Activated CD8-positive, alpha-beta T cell treated with anti-CD3 and anti-CD28 coated beads for 36 hours (primary cell): Measurements from ENCODE around the gene PIGL. TPM values are rescaled to one million over a fixed set of nuclear protein-coding genes. Genes with fewer than 3 reads are reported as not detected.

Source experiments
- ATAC-seq: fragments of 200-7000 bp; cut with Tn5 transposase; one replicate; pipeline ENCODE4 v1.10.0; 2021; ENCODE audit warnings: mild to moderate bottlenecking, moderate library complexity
- CTCF ChIA-PET: fragments of 350-600 bp; sonication (Branson Sonifier 250); formaldehyde crosslinking; loops from one replicate; lab custom pipeline; 2021; ENCODE audit warnings: antibody characterized with exemption; lab: Charles Lee
- POLR2A ChIA-PET: fragments of 350-600 bp; sonication (Branson Sonifier 250); formaldehyde crosslinking; loops from one replicate; lab custom pipeline; 2021; ENCODE audit warnings: antibody characterized with exemption; lab: Charles Lee
- DNase-seq: peaks from one replicate; pipeline ENCODE4 v3.0.0-alpha.2; 2020
- H3K27ac Mint-ChIP-seq: one replicate; pipeline ENCODE4 v1.8.0; 2021; ENCODE audit warnings: mild to moderate bottlenecking, mixed read lengths
- H3K27me3 Mint-ChIP-seq: one replicate; pipeline ENCODE4 v1.8.0; 2021; ENCODE audit warnings: mixed read lengths
- H3K36me3 Mint-ChIP-seq: one replicate; pipeline ENCODE4 v1.8.0; 2021; ENCODE audit warnings: low read depth, mixed read lengths
- H3K4me1 Mint-ChIP-seq: one replicate; pipeline ENCODE4 v1.8.0; 2021; ENCODE audit warnings: low read depth, mixed read lengths
- H3K4me3 Mint-ChIP-seq: one replicate; pipeline ENCODE4 v1.8.0; 2021; ENCODE audit warnings: mild to moderate bottlenecking, moderate library complexity, mixed read lengths
- H3K9me3 Mint-ChIP-seq: one replicate; pipeline ENCODE4 v1.8.0; 2021; ENCODE audit warnings: mixed read lengths
- intact Hi-C: fragments of 100-400 bp; cut with micrococcal nuclease; formaldehyde crosslinking; loops from one replicate; pipeline ENCODE4 v1.10.0; 2022
- total RNA-seq, 2 experiments: library from RNA; stranded (reverse); gene quantifications; one replicate each; pipeline ENCODE4 v1.2.3, GENCODE V29; 2021
- TF ChIP-seq, protein P1 (sequence below): fragments of 200-600 bp; IDR thresholded peaks from one replicate; pipeline ENCODE4 v1.8.0; 2022; ENCODE audit warnings: antibody characterized with exemption, mild to moderate bottlenecking

The PIGL gene
- total RNA-seq, 2 experiments from 2014 or later, result 45.0 to 48.6 TPM

DNA sequence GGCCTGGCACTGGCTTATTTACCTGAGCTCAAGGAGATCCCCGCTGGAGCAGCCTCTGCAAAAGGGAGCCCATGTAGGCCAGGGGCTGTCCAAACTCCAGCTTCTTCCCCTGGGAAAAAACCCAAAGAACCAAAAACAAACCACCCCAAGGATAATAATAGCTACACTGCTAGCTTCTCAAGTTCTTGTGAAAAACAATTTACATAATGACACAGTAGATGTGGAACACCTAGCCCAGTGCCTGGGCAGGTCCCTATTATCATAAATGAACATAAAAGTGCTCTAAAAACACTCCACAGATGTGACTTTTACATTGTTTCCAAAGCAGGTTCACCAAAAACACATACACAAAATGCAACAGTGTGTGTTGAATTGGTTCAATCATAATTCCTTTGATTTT lies 109.0 kb downstream of the PIGL start:
- Mint-ChIP-seq H3K4me3 (no peak overlapping the region), H3K36me3 (peaks cover 10% of the 10 kb centered on the region), H3K9me3 (no peaks in the 10 kb centered on the region), H3K27me3 (no peaks in the 10 kb centered on the region), H3K4me1 (no peaks in the 10 kb centered on the region), H3K27ac (no peak overlapping the region)
- no peak for ATAC-seq
- TF ChIP-seq, protein P1, sequence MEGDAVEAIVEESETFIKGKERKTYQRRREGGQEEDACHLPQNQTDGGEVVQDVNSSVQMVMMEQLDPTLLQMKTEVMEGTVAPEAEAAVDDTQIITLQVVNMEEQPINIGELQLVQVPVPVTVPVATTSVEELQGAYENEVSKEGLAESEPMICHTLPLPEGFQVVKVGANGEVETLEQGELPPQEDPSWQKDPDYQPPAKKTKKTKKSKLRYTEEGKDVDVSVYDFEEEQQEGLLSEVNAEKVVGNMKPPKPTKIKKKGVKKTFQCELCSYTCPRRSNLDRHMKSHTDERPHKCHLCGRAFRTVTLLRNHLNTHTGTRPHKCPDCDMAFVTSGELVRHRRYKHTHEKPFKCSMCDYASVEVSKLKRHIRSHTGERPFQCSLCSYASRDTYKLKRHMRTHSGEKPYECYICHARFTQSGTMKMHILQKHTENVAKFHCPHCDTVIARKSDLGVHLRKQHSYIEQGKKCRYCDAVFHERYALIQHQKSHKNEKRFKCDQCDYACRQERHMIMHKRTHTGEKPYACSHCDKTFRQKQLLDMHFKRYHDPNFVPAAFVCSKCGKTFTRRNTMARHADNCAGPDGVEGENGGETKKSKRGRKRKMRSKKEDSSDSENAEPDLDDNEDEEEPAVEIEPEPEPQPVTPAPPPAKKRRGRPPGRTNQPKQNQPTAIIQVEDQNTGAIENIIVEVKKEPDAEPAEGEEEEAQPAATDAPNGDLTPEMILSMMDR, result no peak
- intact Hi-C loops, result no loop called here
- DNase-seq, result no peak
- ChIA-PET CTCF (interaction anchor here (1.0 to 1.9 kb wide), 4 partner anchors 10 to 40 kb away, joined by 3 to 5 read pairs (median 4); no protein-coding TSS in a partner anchor), POLR2A (interaction anchor here (0.7 to 2.4 kb wide), 2 partner anchors 19 to 194 kb away, joined by 3 to 7 read pairs; no protein-coding TSS in a partner anchor)

DNA sequence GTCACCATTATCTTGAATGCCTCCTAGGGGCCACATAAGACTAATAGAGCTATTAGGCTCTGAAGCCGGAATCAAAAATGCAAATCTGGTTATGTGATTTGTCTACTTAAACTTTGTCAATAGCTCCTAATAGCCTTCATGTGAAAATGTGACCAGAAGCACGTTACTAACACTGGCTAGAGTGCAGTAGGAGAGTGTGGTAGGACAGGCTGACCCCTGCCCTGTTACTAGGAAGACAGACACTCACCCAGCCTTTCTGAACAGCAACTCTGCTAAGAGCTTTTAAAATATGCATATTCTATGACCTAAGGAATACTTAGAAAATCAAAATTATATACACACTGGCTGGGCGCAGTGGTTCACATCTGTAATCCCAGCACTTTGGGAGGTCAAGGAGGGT lies 110.0 kb downstream of the PIGL start:
- H3K27me3 Mint-ChIP-seq, result no peaks in the 10 kb centered on the region
- H3K4me1 Mint-ChIP-seq, result no peaks in the 10 kb centered on the region
- TF ChIP-seq, protein P1, result no peak
- peaks cover 10% of the 10 kb centered on the region for H3K36me3 Mint-ChIP-seq
- H3K4me3 Mint-ChIP-seq, result no peak overlapping the region
- ChIA-PET POLR2A (interaction anchor here (1.2 to 2.4 kb wide), 2 partner anchors 17 to 24 kb away, joined by 3 to 7 read pairs; no protein-coding TSS in a partner anchor), CTCF (interaction anchor here (1.5 to 1.9 kb wide), 2 partner anchors 11 to 37 kb away, joined by 4 to 5 read pairs; no protein-coding TSS in a partner anchor)
- H3K9me3 Mint-ChIP-seq, result no peaks in the 10 kb centered on the region
- no peak for ATAC-seq
- intact Hi-C loops, result no loop called here
- H3K27ac Mint-ChIP-seq, result no peak overlapping the region
- DNase-seq, result no peak

DNA sequence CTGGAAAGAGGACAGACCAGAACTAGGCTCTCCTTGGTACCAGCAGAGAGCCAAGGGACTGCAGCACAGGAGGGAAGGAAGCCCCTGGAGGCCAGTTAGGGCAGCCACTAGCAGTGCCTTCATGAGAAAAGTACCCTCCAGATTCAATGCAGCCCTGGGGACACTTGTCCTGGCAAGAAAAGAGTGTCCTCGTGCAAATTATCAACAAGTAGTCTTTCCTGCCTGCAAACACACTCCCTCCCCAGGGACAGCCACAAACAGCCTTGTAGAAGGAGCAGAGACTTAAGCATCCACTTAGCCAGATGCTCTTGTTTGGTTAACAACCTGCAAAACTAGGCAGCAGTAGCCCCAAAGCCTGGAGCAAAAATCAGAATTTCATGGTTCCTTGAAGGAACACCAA lies 112.0 kb downstream of the PIGL start:
- peaks cover 8% of the 10 kb centered on the region for H3K36me3 Mint-ChIP-seq
- no peaks in the 10 kb centered on the region for H3K9me3 Mint-ChIP-seq
- CTCF ChIA-PET, result no interaction called here
- H3K4me1 Mint-ChIP-seq, result no peaks in the 10 kb centered on the region
- H3K27ac Mint-ChIP-seq, result no peak overlapping the region
- TF ChIP-seq, protein P1, result no peak
- intact Hi-C loops, result no loop called here
- POLR2A ChIA-PET, result no interaction called here
- no peak overlapping the region for H3K4me3 Mint-ChIP-seq
- DNase-seq (no peak), ATAC-seq (no peak)
- H3K27me3 Mint-ChIP-seq, result no peaks in the 10 kb centered on the region

DNA sequence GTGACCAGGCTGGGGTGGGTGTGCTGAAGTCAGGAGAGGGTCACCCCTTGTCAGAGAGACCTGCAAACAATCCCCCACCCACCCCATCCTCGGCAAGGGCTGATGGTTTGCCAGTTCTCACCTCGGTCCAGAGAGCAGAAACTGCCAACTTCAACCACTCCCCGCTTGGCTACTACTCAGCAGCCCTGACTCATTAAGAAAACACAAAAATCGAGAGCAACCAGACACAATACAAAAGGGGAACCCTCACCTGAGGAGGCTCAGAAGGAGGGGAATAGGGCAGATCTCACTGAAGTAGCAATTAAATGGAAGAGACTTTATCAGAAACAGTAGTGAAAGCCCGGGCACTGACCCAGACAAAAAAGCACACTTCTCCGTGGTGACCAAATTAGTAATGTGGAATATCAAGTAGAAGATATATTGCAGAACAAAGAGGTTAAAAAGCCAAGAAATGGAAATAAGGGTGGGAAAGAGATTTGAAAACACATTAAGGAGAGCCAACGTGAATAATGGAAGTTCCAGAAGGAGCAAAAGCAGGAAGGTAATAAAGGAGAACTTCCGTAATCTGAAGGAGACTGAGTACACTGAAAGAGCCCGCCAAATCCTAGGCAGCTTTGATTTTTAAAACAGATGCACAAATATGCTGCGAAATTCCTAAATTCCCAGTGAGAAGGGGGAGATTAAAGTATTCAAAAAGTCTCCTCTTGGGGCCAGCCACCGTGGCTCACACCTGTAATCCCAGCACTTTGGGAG lies 112.7 kb downstream of the PIGL start:
- H3K36me3 Mint-ChIP-seq, result peaks cover 8% of the 10 kb centered on the region
- TF ChIP-seq, protein P1, result no peak
- H3K4me1 Mint-ChIP-seq, result no peaks in the 10 kb centered on the region
- no peak for ATAC-seq
- no peak overlapping the region for H3K27ac Mint-ChIP-seq
- no peak for DNase-seq
- no peak overlapping the region for H3K4me3 Mint-ChIP-seq
- CTCF ChIA-PET, result no interaction called here
- H3K9me3 Mint-ChIP-seq, result no peaks in the 10 kb centered on the region
- intact Hi-C loops, result no loop called here
- POLR2A ChIA-PET, result no interaction called here
- H3K27me3 Mint-ChIP-seq, result no peaks in the 10 kb centered on the region

DNA sequence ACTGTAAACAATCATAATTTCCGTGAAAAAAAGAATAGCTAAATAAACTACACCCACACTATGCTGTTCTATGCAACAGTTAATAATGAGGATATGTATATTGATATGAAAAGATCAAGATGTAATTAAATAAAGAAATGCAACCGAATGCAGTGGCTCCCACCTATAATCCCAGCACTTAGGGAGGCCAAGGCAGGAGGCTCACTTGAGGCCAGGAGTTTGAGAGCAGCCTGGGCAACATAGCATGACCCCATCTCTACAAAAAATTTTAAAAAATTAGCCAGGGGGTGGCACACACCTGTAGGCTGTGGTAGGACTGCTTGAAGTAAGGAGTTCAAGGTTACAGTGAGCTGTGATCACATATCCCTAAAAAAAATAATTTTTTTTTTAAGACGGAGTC lies 121.4 kb downstream of the PIGL start:
- H3K9me3 Mint-ChIP-seq, result no peaks in the 10 kb centered on the region
- no peak overlapping the region for H3K4me3 Mint-ChIP-seq
- POLR2A ChIA-PET, result no interaction called here
- ATAC-seq (no peak), DNase-seq (no peak)
- H3K4me1 Mint-ChIP-seq, result no peaks in the 10 kb centered on the region
- intact Hi-C loops, result no loop called here
- no peak overlapping the region for H3K27ac Mint-ChIP-seq
- TF ChIP-seq, protein P1, result no peak
- H3K36me3 Mint-ChIP-seq, result peaks cover 17% of the 10 kb centered on the region
- no peaks in the 10 kb centered on the region for H3K27me3 Mint-ChIP-seq
- CTCF ChIA-PET, result interaction anchor here (1.2 kb wide), 1 partner anchor 33 kb away, joined by 6 read pairs; no protein-coding TSS in a partner anchor
